GM21576 (cell line): ENCODE results near the gene ASS1.

Source experiments
- ATAC-seq: cut with Tn5 transposase; IDR thresholded peaks from one replicate; pipeline ENCODE4 v1.9.1; 2021; ENCODE audit warnings: mild to moderate bottlenecking, moderate library complexity; ENCODE audit not compliant: unreplicated experiment

The ASS1 gene

GRCh38 chr9:130417602-130418001 lies 27.2 kb upstream of the ASS1 start:
- ATAC-seq: no peak

- no peak for ATAC-seq
Measured at GRCh38 chr9:130418776-130419175, 26.0 kb upstream of the ASS1 start.

GRCh38 chr9:130419521-130420035 lies 25.2 kb upstream of the ASS1 start:
- no peak for ATAC-seq

GRCh38 chr9:130421154-130421801 lies 23.5 kb upstream of the ASS1 start:
- ATAC-seq: no peak

GRCh38 chr9:130421802-130422276 lies 22.9 kb upstream of the ASS1 start:
- ATAC-seq: no peak

GRCh38 chr9:130422546-130422945 lies 22.2 kb upstream of the ASS1 start:
- ATAC-seq: no peak

GRCh38 chr9:130423272-130423671 lies 21.5 kb upstream of the ASS1 start:
- ATAC-seq: no peak

GRCh38 chr9:130424595-130425454 lies 19.9 kb upstream of the ASS1 start:
- ATAC-seq: no peak

GRCh38 chr9:130425741-130426466 lies 18.9 kb upstream of the ASS1 start:
- no peak for ATAC-seq

GRCh38 chr9:130426467-130426773 lies 18.3 kb upstream of the ASS1 start:
- no peak for ATAC-seq

GRCh38 chr9:130426883-130427282 lies 17.9 kb upstream of the ASS1 start:
- no peak for ATAC-seq

- ATAC-seq: no peak
Measured at GRCh38 chr9:130427326-130427725, 17.4 kb upstream of the ASS1 start.

- no peak for ATAC-seq
Measured at GRCh38 chr9:130428086-130428665, 16.6 kb upstream of the ASS1 start.

GRCh38 chr9:130429381-130429780 lies 15.4 kb upstream of the ASS1 start:
- no peak for ATAC-seq

- ATAC-seq: no peak
Measured at GRCh38 chr9:130429831-130430230, 14.9 kb upstream of the ASS1 start.

GRCh38 chr9:130430232-130430631 lies 14.5 kb upstream of the ASS1 start:
- ATAC-seq: no peak

- no peak for ATAC-seq
Measured at GRCh38 chr9:130430734-130431535, 13.8 kb upstream of the ASS1 start.

- no peak for ATAC-seq
Measured at GRCh38 chr9:130431536-130432303, 13.0 kb upstream of the ASS1 start.

GRCh38 chr9:130432362-130432761 lies 12.4 kb upstream of the ASS1 start:
- no peak for ATAC-seq

- no peak for ATAC-seq
Measured at GRCh38 chr9:130432796-130433167, 12.0 kb upstream of the ASS1 start.
